Vagina (tissue), 2 donors: ENCODE results near the gene HIRA. TPM values are rescaled to one million over a fixed set of nuclear protein-coding genes. Genes with fewer than 3 reads are reported as not detected.

ENCODE experiments used
- DNase-seq, 2 donors: peaks; one replicate each; pipeline ENCODE4 v3.0.0-alpha.2; 2017; ENCODE audit errors: extremely low spot score in 2 of 2
- H3K27ac ChIP-seq: fragments of 200-600 bp; sonication (generic); one replicate; pipeline ENCODE4 v1.5.1; 2019
- H3K27me3 ChIP-seq: fragments of 200-600 bp; sonication (generic); one replicate; pipeline ENCODE4 v1.5.1; 2019
- H3K36me3 ChIP-seq, 2 donors: fragments of 200-600 bp; sonication (generic); one replicate each; pipeline ENCODE4 v1.5.1; 2017 to 2019
- H3K4me1 ChIP-seq: fragments of 200-600 bp; sonication (generic); one replicate; pipeline ENCODE4 v1.5.1; 2019
- H3K4me3 ChIP-seq, 2 donors: fragments of 200-600 bp; sonication (generic); 1 replicate in 1 of 2; 2 replicates in 1 of 2; pipeline ENCODE4 v1.5.1; 2016 to 2019
- H3K9me3 ChIP-seq: fragments of 200-600 bp; sonication (generic); one replicate; pipeline ENCODE4 v1.5.1; 2019
- CTCF ChIP-seq, 3 experiments: fragments of 450-650 bp in 2 of 3; fragments of 200-600 bp in 1 of 3; sonication (generic) in 1 of 3; IDR thresholded peaks; one replicate each; pipeline ENCODE4 v1.5.1; 2017 to 2019; ENCODE audit warnings: antibody characterized with exemption in 3 of 3, mild to moderate bottlenecking in 2 of 3, moderate library complexity in 2 of 3
- POLR2A ChIP-seq, 2 donors: fragments of 450-650 bp; IDR thresholded peaks; one replicate each; pipeline ENCODE4 v1.6.1; 2017; ENCODE audit warnings: antibody characterized with exemption in 2 of 2, mild to moderate bottlenecking in 2 of 2, moderate library complexity in 2 of 2
- POLR2AphosphoS5 ChIP-seq, 2 donors: sonication (generic); formaldehyde crosslinking; IDR thresholded peaks; one replicate each; pipeline ENCODE4 v1.9.0; 2017; ENCODE audit warnings: antibody characterized with exemption in 2 of 2, mild to moderate bottlenecking in 2 of 2, low read depth in 1 of 2; ENCODE audit not compliant: insufficient read depth in 1 of 2
- intact Hi-C: fragments of 100-400 bp; cut with DNase I; formaldehyde crosslinking; loops from one replicate; pipeline ENCODE4 v1.15.1; 2023
- total RNA-seq: library from RNA; depleted of rRNA; stranded (reverse); fragments of >200 nt; gene quantifications from one replicate; pipeline ENCODE4 v1.2.3, GENCODE V29; 2016

Gene HIRA
- total RNA-seq, 1 donor from 2014 or later = 13.5 TPM

GRCh38 chr22:19453718-19454117, 22.2 kb upstream of the HIRA start:
- H3K27me3 ChIP-seq = no peaks in the 10 kb centered on the region
- H3K27ac ChIP-seq = no peak overlapping the region
- no peaks in the 10 kb centered on the region for H3K9me3 ChIP-seq
- no peak for DNase-seq
- H3K36me3 ChIP-seq = peaks cover 0 to 72% of the 10 kb centered on the region in 2 donors
- H3K4me1 ChIP-seq = peaks cover 3% of the 10 kb centered on the region
- no peak overlapping the region for H3K4me3 ChIP-seq
- no peak for TF ChIP-seq POLR2AphosphoS5 (IDR thresholded peaks at IDR 0.05; ENCODE audit: insufficient read depth in 1 of 2, low read depth in 1 of 2)
- TF ChIP-seq POLR2A (IDR thresholded peaks at IDR 0.05) = no peak
- no peak for TF ChIP-seq CTCF (IDR thresholded peaks at IDR 0.05)
- intact Hi-C loops = no loop called here

- no peaks in the 10 kb centered on the region for H3K27me3 ChIP-seq
- H3K4me3 ChIP-seq = no peak overlapping the region
- TF ChIP-seq POLR2AphosphoS5 (IDR thresholded peaks at IDR 0.05; ENCODE audit: insufficient read depth in 1 of 2, low read depth in 1 of 2) (no peak), POLR2A (IDR thresholded peaks at IDR 0.05) (no peak), CTCF (IDR thresholded peaks at IDR 0.05) (no peak)
- no peaks in the 10 kb centered on the region for H3K9me3 ChIP-seq
- intact Hi-C loops = no loop called here
- peaks cover 15% of the 10 kb centered on the region for H3K4me1 ChIP-seq
- no peak for DNase-seq
- peaks cover 0 to 58% of the 10 kb centered on the region in 2 donors for H3K36me3 ChIP-seq
- no peak overlapping the region for H3K27ac ChIP-seq
Measured at GRCh38 chr22:19451570-19451969, 20.0 kb upstream of the HIRA start.

- H3K4me3 ChIP-seq = no peak overlapping the region
- peaks cover 0 to 48% of the 10 kb centered on the region in 2 donors for H3K36me3 ChIP-seq
- H3K4me1 ChIP-seq = peaks cover 25% of the 10 kb centered on the region
- H3K9me3 ChIP-seq = no peaks in the 10 kb centered on the region
- intact Hi-C loops = no loop called here
- no peak for DNase-seq
- TF ChIP-seq CTCF (IDR thresholded peaks at IDR 0.05) (no peak), POLR2AphosphoS5 (IDR thresholded peaks at IDR 0.05; ENCODE audit: insufficient read depth in 1 of 2, low read depth in 1 of 2) (no peak), POLR2A (IDR thresholded peaks at IDR 0.05) (no peak)
- no peaks in the 10 kb centered on the region for H3K27me3 ChIP-seq
- H3K27ac ChIP-seq = no peak overlapping the region
Measured at GRCh38 chr22:19450363-19451175, 19.0 kb upstream of the HIRA start.

GRCh38 chr22:19449422-19449767, 17.9 kb upstream of the HIRA start:
- H3K4me3 ChIP-seq = no peak overlapping the region
- no peak overlapping the region for H3K27ac ChIP-seq
- peaks cover 28% of the 10 kb centered on the region for H3K4me1 ChIP-seq
- peaks cover 0 to 39% of the 10 kb centered on the region in 2 donors for H3K36me3 ChIP-seq
- no peaks in the 10 kb centered on the region for H3K9me3 ChIP-seq
- no peak for TF ChIP-seq POLR2A (IDR thresholded peaks at IDR 0.05)
- TF ChIP-seq POLR2AphosphoS5 (IDR thresholded peaks at IDR 0.05; ENCODE audit: insufficient read depth in 1 of 2, low read depth in 1 of 2) = no peak
- TF ChIP-seq CTCF (IDR thresholded peaks at IDR 0.05) = no peak
- no peaks in the 10 kb centered on the region for H3K27me3 ChIP-seq
- intact Hi-C loops = no loop called here
- no peak for DNase-seq

GRCh38 chr22:19448739-19449421, 17.3 kb upstream of the HIRA start:
- Histone ChIP-seq H3K27ac (no peak overlapping the region), H3K36me3 (peaks cover 0 to 39% of the 10 kb centered on the region in 2 donors), H3K4me1 (peaks cover 28% of the 10 kb centered on the region), H3K9me3 (no peaks in the 10 kb centered on the region), H3K4me3 (peak overlapping the region in 1 of 2 donors; percentile 88), H3K27me3 (no peaks in the 10 kb centered on the region)
- TF ChIP-seq CTCF (IDR thresholded peaks at IDR 0.05) (no peak), POLR2AphosphoS5 (IDR thresholded peaks at IDR 0.05; ENCODE audit: insufficient read depth in 1 of 2, low read depth in 1 of 2) (no peak), POLR2A (IDR thresholded peaks at IDR 0.05) (no peak)
- intact Hi-C loops = no loop called here
- no peak for DNase-seq
